ENCODE data around the gene CNTN4. TPM values are rescaled to one million over a fixed set of nuclear protein-coding genes. Genes with fewer than 3 reads are reported as not detected.

The CNTN4 gene
- total and polyA plus RNA-seq, 2 experiments from 2014 or later: 0.91 to 4.0 TPM

DNA sequence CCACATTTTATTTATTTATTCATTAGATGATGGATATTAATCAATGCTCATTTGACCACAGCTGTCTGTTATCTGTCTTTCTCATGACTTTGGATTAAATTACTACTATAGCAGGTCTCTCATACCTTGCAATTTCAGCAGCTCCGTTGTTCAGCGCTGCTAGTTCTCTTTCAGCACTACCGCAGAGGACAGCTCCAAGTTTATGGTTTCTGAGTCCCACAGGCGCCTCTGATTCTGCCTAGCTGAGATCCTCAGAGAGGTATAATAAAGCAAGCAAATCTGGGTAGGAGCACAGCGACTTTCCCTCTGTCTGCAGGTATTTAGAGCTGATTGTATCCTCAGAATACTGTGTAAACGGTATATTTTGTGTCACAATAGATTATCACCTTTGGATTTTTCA is 204.9 kb downstream of the CNTN4 start:
- DNase-seq (ENCODE audit: low spot score) (peak; percentile 70), ATAC-seq (no peak)
- Mint-ChIP-seq H3K27ac (no peak overlapping the region), H3K9me3 (peaks cover 82% of the 10 kb centered on the region), H3K36me3 (ENCODE audit: low read depth) (peaks cover 8% of the 10 kb centered on the region; the same call in 1 of the 3 replicates), H3K4me1 (no peaks in the 10 kb centered on the region), H3K27me3 (ENCODE audit: insufficient read depth, low read depth, poor library complexity) (no peaks in the 10 kb centered on the region), H3K4me3 (no peak overlapping the region)
- Histone ChIP-seq H3K4me2 (no peak overlapping the region), H3K9me2 (ENCODE audit: insufficient read depth) (no peaks in the 10 kb centered on the region), H3K4me1 (ENCODE audit: insufficient read depth) (peaks cover 8% of the 10 kb centered on the region; the same call in 1 of the 2 replicates), H3K36me3 (ENCODE audit: insufficient read depth) (no peaks in the 10 kb centered on the region), H3K27ac (ENCODE audit: low read depth) (no peak overlapping the region), H3K4me3 (no peak overlapping the region), H3K27me3 (ENCODE audit: insufficient read depth) (no peaks in the 10 kb centered on the region), H3K79me2 (replicated peaks; ENCODE audit: insufficient read depth) (no peaks in the 10 kb centered on the region), H3F3A (replicated peaks; ENCODE audit: low read depth) (no peaks in the 10 kb centered on the region), H4K20me1 (replicated peaks; ENCODE audit: insufficient read depth) (no peaks in the 10 kb centered on the region), H2AFZ (no peak overlapping the region)
- TF ChIP-seq, protein P1, sequence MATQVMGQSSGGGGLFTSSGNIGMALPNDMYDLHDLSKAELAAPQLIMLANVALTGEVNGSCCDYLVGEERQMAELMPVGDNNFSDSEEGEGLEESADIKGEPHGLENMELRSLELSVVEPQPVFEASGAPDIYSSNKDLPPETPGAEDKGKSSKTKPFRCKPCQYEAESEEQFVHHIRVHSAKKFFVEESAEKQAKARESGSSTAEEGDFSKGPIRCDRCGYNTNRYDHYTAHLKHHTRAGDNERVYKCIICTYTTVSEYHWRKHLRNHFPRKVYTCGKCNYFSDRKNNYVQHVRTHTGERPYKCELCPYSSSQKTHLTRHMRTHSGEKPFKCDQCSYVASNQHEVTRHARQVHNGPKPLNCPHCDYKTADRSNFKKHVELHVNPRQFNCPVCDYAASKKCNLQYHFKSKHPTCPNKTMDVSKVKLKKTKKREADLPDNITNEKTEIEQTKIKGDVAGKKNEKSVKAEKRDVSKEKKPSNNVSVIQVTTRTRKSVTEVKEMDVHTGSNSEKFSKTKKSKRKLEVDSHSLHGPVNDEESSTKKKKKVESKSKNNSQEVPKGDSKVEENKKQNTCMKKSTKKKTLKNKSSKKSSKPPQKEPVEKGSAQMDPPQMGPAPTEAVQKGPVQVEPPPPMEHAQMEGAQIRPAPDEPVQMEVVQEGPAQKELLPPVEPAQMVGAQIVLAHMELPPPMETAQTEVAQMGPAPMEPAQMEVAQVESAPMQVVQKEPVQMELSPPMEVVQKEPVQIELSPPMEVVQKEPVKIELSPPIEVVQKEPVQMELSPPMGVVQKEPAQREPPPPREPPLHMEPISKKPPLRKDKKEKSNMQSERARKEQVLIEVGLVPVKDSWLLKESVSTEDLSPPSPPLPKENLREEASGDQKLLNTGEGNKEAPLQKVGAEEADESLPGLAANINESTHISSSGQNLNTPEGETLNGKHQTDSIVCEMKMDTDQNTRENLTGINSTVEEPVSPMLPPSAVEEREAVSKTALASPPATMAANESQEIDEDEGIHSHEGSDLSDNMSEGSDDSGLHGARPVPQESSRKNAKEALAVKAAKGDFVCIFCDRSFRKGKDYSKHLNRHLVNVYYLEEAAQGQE (IDR thresholded peaks at IDR 0.05; ENCODE audit: unreplicated experiment): peak; percentile 84
- no peak for TF ChIP-seq ZNF114 (CRISPR knock-in tag; IDR thresholded peaks at IDR 0.05)

DNA sequence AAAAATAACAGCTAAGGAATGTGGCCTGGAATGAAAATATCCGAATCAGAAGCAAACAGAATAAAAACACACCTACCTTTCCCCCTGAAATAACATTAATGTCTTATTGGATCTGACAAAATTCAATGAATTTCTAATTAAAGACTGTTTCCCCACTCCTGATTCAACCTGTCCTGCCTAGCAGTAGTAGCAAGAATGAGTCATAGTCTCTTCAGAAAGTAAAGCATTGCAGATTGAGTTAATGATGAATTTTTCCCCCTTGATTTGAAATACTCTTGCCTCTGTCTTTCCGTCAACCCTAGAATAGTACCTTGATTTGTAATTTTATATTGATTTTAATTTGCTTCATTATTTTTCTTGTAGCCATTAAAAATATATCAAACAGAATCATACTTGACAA is 212.4 kb downstream of the CNTN4 start:
- H3K4me1 ChIP-seq (ENCODE audit: insufficient read depth): no peaks in the 10 kb centered on the region
- no peaks in the 10 kb centered on the region for H3K79me2 ChIP-seq (replicated peaks; ENCODE audit: insufficient read depth)
- no peak overlapping the region for H2AFZ ChIP-seq
- no peaks in the 10 kb centered on the region for H4K20me1 ChIP-seq (replicated peaks; ENCODE audit: insufficient read depth)
- Mint-ChIP-seq H3K9me3 (peaks cover 82% of the 10 kb centered on the region), H3K27ac (no peak overlapping the region), H3K36me3 (ENCODE audit: low read depth) (peaks cover 8% of the 10 kb centered on the region; the same call in 1 of the 3 replicates), H3K27me3 (ENCODE audit: insufficient read depth, low read depth, poor library complexity) (no peaks in the 10 kb centered on the region), H3K4me1 (no peaks in the 10 kb centered on the region), H3K4me3 (no peak overlapping the region)
- ATAC-seq: no peak
- H3K27me3 ChIP-seq (ENCODE audit: insufficient read depth): no peaks in the 10 kb centered on the region
- no peaks in the 10 kb centered on the region for H3F3A ChIP-seq (replicated peaks; ENCODE audit: low read depth)
- no peak overlapping the region for H3K4me2 ChIP-seq
- DNase-seq (ENCODE audit: low spot score): no peak
- H3K9me2 ChIP-seq (ENCODE audit: insufficient read depth): no peaks in the 10 kb centered on the region
- no peak overlapping the region for H3K4me3 ChIP-seq
- no peak overlapping the region for H3K27ac ChIP-seq (ENCODE audit: low read depth)
- H3K36me3 ChIP-seq (ENCODE audit: insufficient read depth): no peaks in the 10 kb centered on the region
- TF ChIP-seq POLR2AphosphoS5 (IDR thresholded peaks at IDR 0.05; ENCODE audit: low read depth): no peak
- no peak for TF ChIP-seq CREB1 (CRISPR knock-in tag; IDR thresholded peaks at IDR 0.05; ENCODE audit: low read depth)
- TF ChIP-seq NANOG (IDR thresholded peaks at IDR 0.05; ENCODE audit: borderline replicate concordance): no peak
- no peak for TF ChIP-seq ZNF331 (CRISPR knock-in tag; IDR thresholded peaks at IDR 0.05; ENCODE audit: low read depth)
- no peak for TF ChIP-seq ZNF114 (CRISPR knock-in tag; IDR thresholded peaks at IDR 0.05)
- no peak for TF ChIP-seq EZH2phosphoT487 (IDR thresholded peaks at IDR 0.05; ENCODE audit: unreplicated experiment)
- TF ChIP-seq, protein P1 (IDR thresholded peaks at IDR 0.05; ENCODE audit: unreplicated experiment): no peak
- TF ChIP-seq, protein P2, sequence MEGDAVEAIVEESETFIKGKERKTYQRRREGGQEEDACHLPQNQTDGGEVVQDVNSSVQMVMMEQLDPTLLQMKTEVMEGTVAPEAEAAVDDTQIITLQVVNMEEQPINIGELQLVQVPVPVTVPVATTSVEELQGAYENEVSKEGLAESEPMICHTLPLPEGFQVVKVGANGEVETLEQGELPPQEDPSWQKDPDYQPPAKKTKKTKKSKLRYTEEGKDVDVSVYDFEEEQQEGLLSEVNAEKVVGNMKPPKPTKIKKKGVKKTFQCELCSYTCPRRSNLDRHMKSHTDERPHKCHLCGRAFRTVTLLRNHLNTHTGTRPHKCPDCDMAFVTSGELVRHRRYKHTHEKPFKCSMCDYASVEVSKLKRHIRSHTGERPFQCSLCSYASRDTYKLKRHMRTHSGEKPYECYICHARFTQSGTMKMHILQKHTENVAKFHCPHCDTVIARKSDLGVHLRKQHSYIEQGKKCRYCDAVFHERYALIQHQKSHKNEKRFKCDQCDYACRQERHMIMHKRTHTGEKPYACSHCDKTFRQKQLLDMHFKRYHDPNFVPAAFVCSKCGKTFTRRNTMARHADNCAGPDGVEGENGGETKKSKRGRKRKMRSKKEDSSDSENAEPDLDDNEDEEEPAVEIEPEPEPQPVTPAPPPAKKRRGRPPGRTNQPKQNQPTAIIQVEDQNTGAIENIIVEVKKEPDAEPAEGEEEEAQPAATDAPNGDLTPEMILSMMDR (conservative IDR thresholded peaks at IDR 0.05; ENCODE audit: low read depth in 2 of 2): no peak
- TF ChIP-seq STAT1 (IDR thresholded peaks at IDR 0.05; ENCODE audit: unreplicated experiment): no peak
- TF ChIP-seq, protein P3, sequence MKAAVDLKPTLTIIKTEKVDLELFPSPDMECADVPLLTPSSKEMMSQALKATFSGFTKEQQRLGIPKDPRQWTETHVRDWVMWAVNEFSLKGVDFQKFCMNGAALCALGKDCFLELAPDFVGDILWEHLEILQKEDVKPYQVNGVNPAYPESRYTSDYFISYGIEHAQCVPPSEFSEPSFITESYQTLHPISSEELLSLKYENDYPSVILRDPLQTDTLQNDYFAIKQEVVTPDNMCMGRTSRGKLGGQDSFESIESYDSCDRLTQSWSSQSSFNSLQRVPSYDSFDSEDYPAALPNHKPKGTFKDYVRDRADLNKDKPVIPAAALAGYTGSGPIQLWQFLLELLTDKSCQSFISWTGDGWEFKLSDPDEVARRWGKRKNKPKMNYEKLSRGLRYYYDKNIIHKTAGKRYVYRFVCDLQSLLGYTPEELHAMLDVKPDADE (IDR thresholded peaks at IDR 0.05): no peak
- TF ChIP-seq EZH2 (IDR thresholded peaks at IDR 0.05; ENCODE audit: low read depth, unreplicated experiment): no peak

All from GM23338 (cell line).